Prostate gland (tissue), 2 donors: ENCODE results near the gene ACTRT2.

Experiments
- POLR2A ChIP-seq: fragments of 450-650 bp; IDR thresholded peaks from one replicate; pipeline ENCODE4 v1.6.1; 2016; ENCODE audit warnings: antibody characterized with exemption, mild to moderate bottlenecking
- TF ChIP-seq, protein P1 (sequence below), 4 experiments: fragments of 200-600 bp in 2 of 4; fragments of 450-650 bp in 2 of 4; sonication (generic) in 2 of 4; IDR thresholded peaks; 1 replicate in 3 of 4; 2 replicates in 1 of 4; pipeline ENCODE4 v1.5.1; 2016 to 2019; ENCODE audit warnings: antibody characterized with exemption in 4 of 4, mild to moderate bottlenecking in 2 of 4, moderate library complexity in 2 of 4

DNA sequence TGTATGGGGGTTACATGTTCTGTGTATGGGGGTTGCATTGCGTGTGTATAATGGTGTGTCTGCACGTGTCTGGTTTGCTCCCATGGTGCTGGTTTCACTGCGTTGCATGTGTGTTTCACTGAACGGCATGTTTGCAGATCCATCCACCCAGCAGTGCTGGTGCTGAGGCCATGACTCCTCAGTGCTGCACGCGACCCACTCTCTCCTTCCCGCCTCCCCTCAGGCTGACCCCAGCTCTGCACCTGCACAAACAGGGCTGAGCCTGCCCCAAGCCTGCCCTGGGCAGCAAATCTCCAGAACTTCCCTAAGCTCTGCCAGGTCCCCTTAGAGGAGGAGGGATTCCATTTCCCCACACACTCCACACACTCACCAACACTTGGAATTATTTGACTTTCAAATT lies 18.7 kb downstream of the ACTRT2 start:
- TF ChIP-seq, protein P1, sequence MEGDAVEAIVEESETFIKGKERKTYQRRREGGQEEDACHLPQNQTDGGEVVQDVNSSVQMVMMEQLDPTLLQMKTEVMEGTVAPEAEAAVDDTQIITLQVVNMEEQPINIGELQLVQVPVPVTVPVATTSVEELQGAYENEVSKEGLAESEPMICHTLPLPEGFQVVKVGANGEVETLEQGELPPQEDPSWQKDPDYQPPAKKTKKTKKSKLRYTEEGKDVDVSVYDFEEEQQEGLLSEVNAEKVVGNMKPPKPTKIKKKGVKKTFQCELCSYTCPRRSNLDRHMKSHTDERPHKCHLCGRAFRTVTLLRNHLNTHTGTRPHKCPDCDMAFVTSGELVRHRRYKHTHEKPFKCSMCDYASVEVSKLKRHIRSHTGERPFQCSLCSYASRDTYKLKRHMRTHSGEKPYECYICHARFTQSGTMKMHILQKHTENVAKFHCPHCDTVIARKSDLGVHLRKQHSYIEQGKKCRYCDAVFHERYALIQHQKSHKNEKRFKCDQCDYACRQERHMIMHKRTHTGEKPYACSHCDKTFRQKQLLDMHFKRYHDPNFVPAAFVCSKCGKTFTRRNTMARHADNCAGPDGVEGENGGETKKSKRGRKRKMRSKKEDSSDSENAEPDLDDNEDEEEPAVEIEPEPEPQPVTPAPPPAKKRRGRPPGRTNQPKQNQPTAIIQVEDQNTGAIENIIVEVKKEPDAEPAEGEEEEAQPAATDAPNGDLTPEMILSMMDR (IDR thresholded peaks at IDR 0.05), result no peak
- TF ChIP-seq POLR2A, result no peak
